ENCODE measurements around the gene NR4A1.

Gene NR4A1

DNA sequence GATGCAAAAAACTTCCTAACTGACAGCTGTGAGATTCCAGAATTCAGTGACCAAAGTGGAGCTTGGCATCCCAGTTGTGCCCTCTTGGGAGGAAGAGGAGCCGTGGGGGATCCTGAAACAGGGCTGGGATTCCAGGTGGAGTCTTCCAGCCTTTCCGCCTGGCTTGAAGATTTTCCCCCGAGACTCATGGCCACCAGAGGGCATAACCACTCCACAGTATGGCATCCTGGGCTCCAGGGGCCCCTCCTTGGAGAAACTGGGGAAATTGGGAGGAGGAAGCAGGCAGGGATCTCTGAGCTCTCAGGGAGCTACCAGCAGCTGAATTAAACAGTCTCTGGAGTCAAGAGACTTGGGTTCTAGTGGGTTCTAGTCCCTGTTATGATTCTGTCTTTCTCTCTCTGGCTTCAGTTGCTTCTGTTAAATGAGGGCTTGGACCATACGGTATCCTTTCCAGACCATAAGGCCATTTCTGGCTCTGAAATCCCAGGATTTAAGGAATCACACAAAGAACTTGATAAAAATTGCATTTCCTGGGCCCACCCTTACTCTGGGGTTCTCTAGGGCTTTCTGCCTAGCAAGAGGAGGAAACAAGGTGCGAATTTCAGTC lies 47.1 kb upstream of the NR4A1 start:
- H3K79me2 ChIP-seq (ENCODE audit: insufficient read depth, low read length), result no peaks in the 10 kb centered on the region
- H3K36me3 ChIP-seq (ENCODE audit: insufficient read depth, low read length), result no peaks in the 10 kb centered on the region
- H3K9me3 ChIP-seq (ENCODE audit: insufficient read depth, low read depth, low read length), result no peaks in the 10 kb centered on the region
- no peak overlapping the region for H3K9ac ChIP-seq (ENCODE audit: low read depth, low read length, poor library complexity, severe bottlenecking)
- no peaks in the 10 kb centered on the region for H3K9me2 ChIP-seq (replicated peaks; ENCODE audit: low read depth, low read length)
- TF ChIP-seq EZH2phosphoT487 (IDR thresholded peaks at IDR 0.05; ENCODE audit: borderline replicate concordance), result no peak
- TF ChIP-seq, protein P1, sequence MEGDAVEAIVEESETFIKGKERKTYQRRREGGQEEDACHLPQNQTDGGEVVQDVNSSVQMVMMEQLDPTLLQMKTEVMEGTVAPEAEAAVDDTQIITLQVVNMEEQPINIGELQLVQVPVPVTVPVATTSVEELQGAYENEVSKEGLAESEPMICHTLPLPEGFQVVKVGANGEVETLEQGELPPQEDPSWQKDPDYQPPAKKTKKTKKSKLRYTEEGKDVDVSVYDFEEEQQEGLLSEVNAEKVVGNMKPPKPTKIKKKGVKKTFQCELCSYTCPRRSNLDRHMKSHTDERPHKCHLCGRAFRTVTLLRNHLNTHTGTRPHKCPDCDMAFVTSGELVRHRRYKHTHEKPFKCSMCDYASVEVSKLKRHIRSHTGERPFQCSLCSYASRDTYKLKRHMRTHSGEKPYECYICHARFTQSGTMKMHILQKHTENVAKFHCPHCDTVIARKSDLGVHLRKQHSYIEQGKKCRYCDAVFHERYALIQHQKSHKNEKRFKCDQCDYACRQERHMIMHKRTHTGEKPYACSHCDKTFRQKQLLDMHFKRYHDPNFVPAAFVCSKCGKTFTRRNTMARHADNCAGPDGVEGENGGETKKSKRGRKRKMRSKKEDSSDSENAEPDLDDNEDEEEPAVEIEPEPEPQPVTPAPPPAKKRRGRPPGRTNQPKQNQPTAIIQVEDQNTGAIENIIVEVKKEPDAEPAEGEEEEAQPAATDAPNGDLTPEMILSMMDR (conservative IDR thresholded peaks at IDR 0.05; ENCODE audit: low read length), result peak; percentile 81
- no peaks in the 10 kb centered on the region for H3F3A ChIP-seq (ENCODE audit: low read depth)
- no peak overlapping the region for H3K4me2 ChIP-seq (ENCODE audit: low read depth, low read length, poor library complexity, severe bottlenecking)
- peaks cover 19% of the 10 kb centered on the region for H3K4me1 ChIP-seq (ENCODE audit: insufficient read depth, low read length, poor library complexity, severe bottlenecking)
- H3K27me3 ChIP-seq (ENCODE audit: insufficient read depth, low read length, poor library complexity, severe bottlenecking), result peaks cover 4% of the 10 kb centered on the region
- H2AFZ ChIP-seq (ENCODE audit: low read length), result no peak overlapping the region
- no peak overlapping the region for H3K4me3 ChIP-seq (ENCODE audit: low read length, poor library complexity, severe bottlenecking)
- H4K20me1 ChIP-seq (ENCODE audit: insufficient read depth, low read length, poor library complexity, severe bottlenecking), result no peaks in the 10 kb centered on the region

DNA sequence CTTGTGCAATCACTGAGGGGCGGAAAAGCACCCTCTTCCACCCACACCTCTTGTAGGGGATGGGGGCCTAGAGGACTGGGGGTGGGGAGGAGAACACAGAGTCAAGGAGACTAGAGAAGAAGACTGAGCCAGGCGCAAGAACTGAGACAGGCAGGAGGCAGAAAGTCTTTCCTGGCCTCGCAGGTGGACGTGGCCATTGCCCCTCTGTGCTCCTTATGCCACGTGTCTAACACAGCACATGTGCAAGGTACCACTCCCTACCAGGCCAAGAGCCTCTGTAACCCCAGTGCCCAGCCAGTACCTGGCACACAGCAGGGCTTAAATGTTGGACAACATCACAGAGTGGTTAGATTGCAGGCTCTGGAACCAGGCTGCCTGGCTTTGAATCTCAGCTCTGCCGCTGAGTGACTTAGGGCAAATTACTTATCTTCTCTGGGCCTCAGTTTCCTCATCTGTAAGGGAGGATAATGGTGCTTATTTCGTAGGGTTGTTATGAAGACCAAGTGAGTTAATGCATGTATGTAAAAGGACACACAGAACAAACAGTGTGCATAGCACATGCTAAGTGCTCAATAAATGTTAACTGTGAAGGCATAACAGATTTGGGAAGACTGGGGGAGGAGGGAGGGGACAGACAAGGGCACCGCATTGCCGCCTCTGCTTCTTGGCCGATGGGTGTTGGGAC lies 45.9 kb upstream of the NR4A1 start:
- Histone ChIP-seq H2AFZ (ENCODE audit: low read length) (no peak overlapping the region), H3K4me3 (ENCODE audit: low read length, poor library complexity, severe bottlenecking) (no peak overlapping the region), H3F3A (ENCODE audit: low read depth) (no peaks in the 10 kb centered on the region), H3K4me1 (ENCODE audit: insufficient read depth, low read length, poor library complexity, severe bottlenecking) (peaks cover 25% of the 10 kb centered on the region), H3K9me3 (ENCODE audit: insufficient read depth, low read depth, low read length) (no peaks in the 10 kb centered on the region), H3K4me2 (ENCODE audit: low read depth, low read length, poor library complexity, severe bottlenecking) (no peak overlapping the region), H3K79me2 (ENCODE audit: insufficient read depth, low read length) (no peaks in the 10 kb centered on the region), H4K20me1 (ENCODE audit: insufficient read depth, low read length, poor library complexity, severe bottlenecking) (no peaks in the 10 kb centered on the region), H3K27me3 (ENCODE audit: insufficient read depth, low read length, poor library complexity, severe bottlenecking) (peaks cover 4% of the 10 kb centered on the region), H3K36me3 (ENCODE audit: insufficient read depth, low read length) (no peaks in the 10 kb centered on the region), H3K9ac (ENCODE audit: low read depth, low read length, poor library complexity, severe bottlenecking) (no peak overlapping the region), H3K9me2 (replicated peaks; ENCODE audit: low read depth, low read length) (no peaks in the 10 kb centered on the region)
- TF ChIP-seq, protein P1 (conservative IDR thresholded peaks at IDR 0.05; ENCODE audit: low read length), result no peak
- TF ChIP-seq EZH2phosphoT487 (IDR thresholded peaks at IDR 0.05; ENCODE audit: borderline replicate concordance), result no peak

DNA sequence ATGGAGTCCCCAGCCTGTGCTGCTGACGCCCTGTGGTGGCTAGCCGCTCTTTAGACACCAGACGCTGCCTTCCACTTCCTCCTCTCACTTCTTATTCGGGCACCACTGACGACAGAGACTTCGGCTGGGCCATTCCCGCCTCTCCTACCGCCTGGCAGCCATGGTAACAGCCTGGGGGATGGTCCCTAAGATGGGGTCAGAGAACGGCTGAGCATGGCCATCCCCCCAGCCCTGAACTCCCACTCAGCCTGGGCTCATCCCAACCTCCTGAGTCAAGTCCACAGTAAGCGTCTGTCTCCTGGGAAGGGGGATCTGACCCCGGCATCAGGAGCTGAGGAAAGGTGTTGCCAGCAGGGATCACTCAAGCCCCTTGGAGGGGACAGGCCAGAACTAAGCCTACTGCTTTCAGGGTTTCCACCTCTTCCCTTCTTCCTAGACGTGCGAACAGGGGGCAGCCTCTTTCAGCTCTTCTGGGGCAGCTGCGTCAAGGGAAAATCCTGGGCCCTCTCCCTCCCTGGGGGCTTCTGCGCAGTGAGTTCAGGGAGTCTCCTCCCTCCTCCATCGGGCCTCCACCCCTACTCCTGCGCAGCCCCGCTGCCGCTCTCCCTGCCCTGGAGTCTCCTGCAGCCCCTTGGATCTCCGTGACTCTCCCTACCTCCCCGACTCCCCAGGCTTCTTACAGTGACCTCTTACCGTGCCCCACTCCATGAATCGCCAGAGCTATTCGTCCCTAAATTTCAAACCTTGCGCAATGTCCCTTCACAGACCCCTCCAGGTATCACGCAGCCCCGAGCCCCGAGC lies 45.1 kb upstream of the NR4A1 start:
- H2AFZ ChIP-seq (ENCODE audit: low read length), result 0 out of 2 replicates have a peak overlapping the region, but pooled peaks have one; percentile 40
- H3K36me3 ChIP-seq (ENCODE audit: insufficient read depth, low read length), result no peaks in the 10 kb centered on the region
- peak overlapping the region; percentile 80 for H3K4me3 ChIP-seq (ENCODE audit: low read length, poor library complexity, severe bottlenecking)
- H3K9me3 ChIP-seq (ENCODE audit: insufficient read depth, low read depth, low read length), result no peaks in the 10 kb centered on the region
- no peaks in the 10 kb centered on the region for H3F3A ChIP-seq (ENCODE audit: low read depth)
- TF ChIP-seq EZH2phosphoT487 (IDR thresholded peaks at IDR 0.05; ENCODE audit: borderline replicate concordance), result no peak
- TF ChIP-seq, protein P1 (conservative IDR thresholded peaks at IDR 0.05; ENCODE audit: low read length), result no peak
- H4K20me1 ChIP-seq (ENCODE audit: insufficient read depth, low read length, poor library complexity, severe bottlenecking), result no peaks in the 10 kb centered on the region
- H3K9ac ChIP-seq (ENCODE audit: low read depth, low read length, poor library complexity, severe bottlenecking), result no peak overlapping the region
- no peaks in the 10 kb centered on the region for H3K9me2 ChIP-seq (replicated peaks; ENCODE audit: low read depth, low read length)
- H3K4me1 ChIP-seq (ENCODE audit: insufficient read depth, low read length, poor library complexity, severe bottlenecking), result peaks cover 29% of the 10 kb centered on the region
- H3K27me3 ChIP-seq (ENCODE audit: insufficient read depth, low read length, poor library complexity, severe bottlenecking), result peaks cover 4% of the 10 kb centered on the region
- H3K4me2 ChIP-seq (ENCODE audit: low read depth, low read length, poor library complexity, severe bottlenecking), result peak overlapping the region; percentile 90
- no peaks in the 10 kb centered on the region for H3K79me2 ChIP-seq (ENCODE audit: insufficient read depth, low read length)
